Upper lobe of left lung (tissue), 4 donors: ENCODE data around the gene UTRN.

Experiments
- EP300 ChIP-seq, 4 donors: sonication (generic); formaldehyde crosslinking; IDR thresholded peaks; one replicate each; pipeline ENCODE4 v1.5.1; 2017; ENCODE audit warnings: antibody characterized with exemption in 4 of 4, control low read depth in 2 of 4
- TF ChIP-seq, protein P1 (sequence below), 6 experiments: fragments of 450-650 bp in 4 of 6; fragments of 200-600 bp in 2 of 6; sonication (generic) in 2 of 6; IDR thresholded peaks; one replicate each; pipeline ENCODE4 v1.5.1; 2016 to 2019; ENCODE audit warnings: antibody characterized with exemption in 6 of 6

DNA sequence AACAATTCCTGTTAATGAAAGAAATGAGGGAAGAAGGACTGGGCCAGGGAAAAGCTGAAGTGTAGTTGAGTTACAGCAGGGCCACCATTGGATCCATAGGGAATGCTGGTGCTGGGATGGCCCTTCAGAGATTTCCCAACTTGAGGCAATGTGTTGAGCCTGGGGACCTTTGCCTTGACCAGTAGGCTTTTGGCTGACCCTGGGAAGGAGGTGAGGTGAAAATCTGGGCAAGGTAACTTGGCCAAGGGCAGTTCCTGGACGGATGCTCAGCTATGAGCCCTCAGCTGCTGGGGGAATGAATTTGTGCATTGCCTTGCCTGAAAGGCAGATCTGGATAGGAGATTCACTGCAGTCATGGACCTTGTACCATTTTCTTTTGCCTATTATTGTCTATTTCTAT is 20.4 kb downstream of the UTRN start:
- no peak for TF ChIP-seq EP300 (IDR thresholded peaks at IDR 0.05)
- TF ChIP-seq, protein P1, sequence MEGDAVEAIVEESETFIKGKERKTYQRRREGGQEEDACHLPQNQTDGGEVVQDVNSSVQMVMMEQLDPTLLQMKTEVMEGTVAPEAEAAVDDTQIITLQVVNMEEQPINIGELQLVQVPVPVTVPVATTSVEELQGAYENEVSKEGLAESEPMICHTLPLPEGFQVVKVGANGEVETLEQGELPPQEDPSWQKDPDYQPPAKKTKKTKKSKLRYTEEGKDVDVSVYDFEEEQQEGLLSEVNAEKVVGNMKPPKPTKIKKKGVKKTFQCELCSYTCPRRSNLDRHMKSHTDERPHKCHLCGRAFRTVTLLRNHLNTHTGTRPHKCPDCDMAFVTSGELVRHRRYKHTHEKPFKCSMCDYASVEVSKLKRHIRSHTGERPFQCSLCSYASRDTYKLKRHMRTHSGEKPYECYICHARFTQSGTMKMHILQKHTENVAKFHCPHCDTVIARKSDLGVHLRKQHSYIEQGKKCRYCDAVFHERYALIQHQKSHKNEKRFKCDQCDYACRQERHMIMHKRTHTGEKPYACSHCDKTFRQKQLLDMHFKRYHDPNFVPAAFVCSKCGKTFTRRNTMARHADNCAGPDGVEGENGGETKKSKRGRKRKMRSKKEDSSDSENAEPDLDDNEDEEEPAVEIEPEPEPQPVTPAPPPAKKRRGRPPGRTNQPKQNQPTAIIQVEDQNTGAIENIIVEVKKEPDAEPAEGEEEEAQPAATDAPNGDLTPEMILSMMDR (IDR thresholded peaks at IDR 0.05), result no peak
